ENCODE data around the gene CCDC57. TPM values are rescaled to one million over a fixed set of nuclear protein-coding genes. Genes with fewer than 3 reads are reported as not detected.

Gene CCDC57
- total RNA-seq, 4 donors from 2014 or later, result 23.5 to 87.5 (median 48.3) TPM

DNA sequence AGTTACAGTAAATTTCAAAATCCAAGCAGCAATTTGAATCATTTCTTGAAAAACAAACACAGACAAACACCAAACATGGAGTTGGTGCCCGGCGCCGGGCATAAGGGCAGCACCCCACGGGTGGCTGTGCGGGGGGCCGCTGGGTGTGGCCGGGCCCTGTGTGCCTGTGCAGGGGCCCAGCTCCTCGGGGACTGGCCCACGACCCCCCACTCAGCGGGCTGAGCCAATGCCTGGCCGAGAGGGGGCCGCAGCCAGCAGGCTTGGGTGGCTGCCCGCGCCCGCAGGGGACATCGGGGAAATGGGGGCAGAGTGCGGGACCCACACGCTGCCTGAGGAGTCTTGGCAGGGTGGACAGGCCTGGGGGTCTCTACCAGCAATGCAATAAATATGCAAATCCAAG is 134.2 kb downstream of the CCDC57 start:
- in situ Hi-C loops (cut with MboI; ENCODE audit: low pct_ligation_motif_present in 1 of 4, low pct_unique_long_range_greater_than_20kb in 1 of 4, low sequenced_read_pairs in 3 of 4) (no loop called here), intact Hi-C loops (cut with DNase I; ENCODE audit: low total_unique reads) (no loop called here)
- TF ChIP-seq EP300 (IDR thresholded peaks at IDR 0.05; ENCODE audit: low read depth) (no peak), POLR2AphosphoS5 (IDR thresholded peaks at IDR 0.05) (no peak), POLR2A (IDR thresholded peaks at IDR 0.05) (no peak)
- TF ChIP-seq, protein P1, sequence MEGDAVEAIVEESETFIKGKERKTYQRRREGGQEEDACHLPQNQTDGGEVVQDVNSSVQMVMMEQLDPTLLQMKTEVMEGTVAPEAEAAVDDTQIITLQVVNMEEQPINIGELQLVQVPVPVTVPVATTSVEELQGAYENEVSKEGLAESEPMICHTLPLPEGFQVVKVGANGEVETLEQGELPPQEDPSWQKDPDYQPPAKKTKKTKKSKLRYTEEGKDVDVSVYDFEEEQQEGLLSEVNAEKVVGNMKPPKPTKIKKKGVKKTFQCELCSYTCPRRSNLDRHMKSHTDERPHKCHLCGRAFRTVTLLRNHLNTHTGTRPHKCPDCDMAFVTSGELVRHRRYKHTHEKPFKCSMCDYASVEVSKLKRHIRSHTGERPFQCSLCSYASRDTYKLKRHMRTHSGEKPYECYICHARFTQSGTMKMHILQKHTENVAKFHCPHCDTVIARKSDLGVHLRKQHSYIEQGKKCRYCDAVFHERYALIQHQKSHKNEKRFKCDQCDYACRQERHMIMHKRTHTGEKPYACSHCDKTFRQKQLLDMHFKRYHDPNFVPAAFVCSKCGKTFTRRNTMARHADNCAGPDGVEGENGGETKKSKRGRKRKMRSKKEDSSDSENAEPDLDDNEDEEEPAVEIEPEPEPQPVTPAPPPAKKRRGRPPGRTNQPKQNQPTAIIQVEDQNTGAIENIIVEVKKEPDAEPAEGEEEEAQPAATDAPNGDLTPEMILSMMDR (IDR thresholded peaks at IDR 0.05), result no peak
- no peak for DNase-seq
- Histone ChIP-seq H3K36me3 (peaks cover 0 to 35% (median 12%) of the 10 kb centered on the region in 4 donors), H3K9me3 (no peaks in the 10 kb centered on the region), H3K27me3 (no peaks in the 10 kb centered on the region), H3K27ac (no peak overlapping the region), H3K4me1 (peaks cover 0 to under 1% (median 0%) of the 10 kb centered on the region in 4 donors), H3K4me3 (no peak overlapping the region)
- WGBS, 2 donors (ENCODE audit: low coverage in 1 of 2), result 92% methylated on average over 18 of the region's 18 CpGs; no CpG with 5 or more reads in 1 of the 2 donors

DNA sequence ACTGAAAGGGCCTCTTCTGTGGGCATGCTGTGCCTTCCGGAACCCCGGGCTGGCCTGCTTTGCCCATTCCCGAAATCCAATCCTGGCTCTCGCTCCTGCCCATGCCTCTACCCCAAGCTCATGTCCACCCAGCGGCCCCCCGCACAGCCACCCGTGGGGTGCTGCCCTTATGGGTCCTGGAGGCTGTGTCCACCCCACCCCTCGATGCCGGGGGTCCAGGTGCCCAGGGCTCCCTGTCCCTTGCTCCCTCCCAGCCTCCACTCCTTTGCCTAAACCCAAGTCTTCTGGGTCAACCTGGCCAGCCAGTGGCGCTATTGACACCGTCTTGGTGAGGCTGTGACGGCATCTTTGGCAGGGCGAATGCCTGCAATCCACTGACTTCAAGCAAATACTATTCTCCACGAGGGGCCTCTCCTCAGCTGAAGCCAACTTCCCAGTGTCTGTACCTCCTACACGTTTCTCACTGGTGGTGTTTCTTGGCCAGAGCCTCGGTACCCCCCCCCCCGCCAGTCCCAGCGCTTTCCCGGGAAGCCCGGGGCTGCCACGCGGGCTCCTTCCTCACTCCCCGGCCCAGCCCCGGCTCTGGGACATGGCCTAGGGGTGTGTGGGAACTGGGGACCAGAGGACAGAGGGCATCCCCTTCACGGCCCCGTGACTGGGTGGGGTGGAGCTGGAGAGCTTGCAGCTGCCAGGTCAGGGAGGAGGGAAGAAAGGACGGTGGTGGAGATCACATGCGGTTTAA is 134.9 kb downstream of the CCDC57 start:
- Histone ChIP-seq H3K27me3 (no peaks in the 10 kb centered on the region), H3K9me3 (no peaks in the 10 kb centered on the region), H3K4me1 (peaks cover 0 to 6% (median 0%) of the 10 kb centered on the region in 4 donors), H3K27ac (no peak overlapping the region), H3K4me3 (no peak overlapping the region), H3K36me3 (peaks cover 0 to 32% (median 10%) of the 10 kb centered on the region in 4 donors)
- TF ChIP-seq EP300 (IDR thresholded peaks at IDR 0.05; ENCODE audit: low read depth) (no peak), POLR2AphosphoS5 (IDR thresholded peaks at IDR 0.05) (no peak), POLR2A (IDR thresholded peaks at IDR 0.05) (no peak)
- TF ChIP-seq, protein P1 (IDR thresholded peaks at IDR 0.05), result no peak
- 75% methylated on average over 28 of the region's 28 CpGs; no CpG with 5 or more reads in 1 of the 2 donors for WGBS, 2 donors (ENCODE audit: low coverage in 1 of 2)
- in situ Hi-C loops (cut with MboI; ENCODE audit: low pct_ligation_motif_present in 1 of 4, low pct_unique_long_range_greater_than_20kb in 1 of 4, low sequenced_read_pairs in 3 of 4), result no loop called here
- intact Hi-C loops (cut with DNase I; ENCODE audit: low total_unique reads), result no loop called here
- DNase-seq, result no peak

DNA sequence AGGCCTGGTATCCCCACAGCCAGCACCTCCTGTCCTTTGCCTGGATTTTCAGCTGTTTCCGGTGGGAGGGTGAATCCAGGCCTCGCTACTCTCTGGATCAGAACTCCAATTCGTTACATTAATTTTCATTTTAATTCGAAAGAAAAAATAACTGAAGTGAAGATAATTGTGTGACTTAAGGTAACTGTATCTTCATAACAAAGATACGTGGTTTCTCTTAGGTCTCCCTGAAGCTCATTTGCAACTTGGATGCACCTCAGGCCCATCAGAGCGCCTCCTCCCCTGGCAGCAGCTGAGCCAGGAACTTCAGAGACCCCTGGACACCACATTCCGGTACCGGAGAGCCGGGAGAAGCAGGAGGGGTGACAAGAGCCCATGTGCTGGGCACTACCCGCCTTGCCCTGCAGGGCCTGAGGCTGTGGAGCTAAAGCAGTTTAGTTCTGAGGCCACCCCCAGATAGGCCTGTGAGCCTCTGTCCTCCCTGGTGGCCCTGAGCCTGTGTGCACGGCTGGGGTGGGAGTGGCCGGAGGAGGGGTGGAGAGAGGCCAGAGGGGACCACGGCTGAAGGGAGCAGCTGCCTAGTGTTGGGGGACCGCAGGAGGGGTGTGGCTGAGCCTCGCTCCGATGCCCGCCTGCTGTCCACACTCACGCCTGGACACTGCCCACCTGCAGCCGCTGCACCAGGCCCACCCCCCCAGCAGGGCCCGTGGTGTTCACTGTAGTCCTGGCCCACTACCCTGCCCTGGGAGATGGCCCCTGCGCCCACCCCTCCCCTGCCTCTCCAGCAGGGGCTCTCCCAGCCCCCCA is 135.7 kb downstream of the CCDC57 start:
- peaks cover 0 to 13% (median 2%) of the 10 kb centered on the region in 4 donors for H3K4me1 ChIP-seq
- H3K36me3 ChIP-seq, result peaks cover 0 to 26% (median 6%) of the 10 kb centered on the region in 4 donors
- DNase-seq, result no peak
- TF ChIP-seq, protein P1 (IDR thresholded peaks at IDR 0.05), result no peak
- no peak for TF ChIP-seq POLR2A (IDR thresholded peaks at IDR 0.05)
- no peak for TF ChIP-seq POLR2AphosphoS5 (IDR thresholded peaks at IDR 0.05)
- TF ChIP-seq EP300 (IDR thresholded peaks at IDR 0.05; ENCODE audit: low read depth), result no peak
- intact Hi-C loops (cut with DNase I; ENCODE audit: low total_unique reads), result no loop called here
- no peak overlapping the region for H3K27ac ChIP-seq
- no peaks in the 10 kb centered on the region for H3K27me3 ChIP-seq
- WGBS, 2 donors (ENCODE audit: low coverage in 1 of 2), result 73 to 77% methylated on average over 4 to 21 of the region's 21 CpGs
- no peaks in the 10 kb centered on the region for H3K9me3 ChIP-seq
- in situ Hi-C loops (cut with MboI; ENCODE audit: low pct_ligation_motif_present in 1 of 4, low pct_unique_long_range_greater_than_20kb in 1 of 4, low sequenced_read_pairs in 3 of 4), result no loop called here
- no peak overlapping the region for H3K4me3 ChIP-seq

Data from transverse colon (tissue), 4 donors.